ENCODE measurements around the gene USP24. TPM values are rescaled to one million over a fixed set of nuclear protein-coding genes. Genes with fewer than 3 reads are reported as not detected.

USP24 gene
- total RNA-seq, 1 donor: 43.1 TPM

DNA sequence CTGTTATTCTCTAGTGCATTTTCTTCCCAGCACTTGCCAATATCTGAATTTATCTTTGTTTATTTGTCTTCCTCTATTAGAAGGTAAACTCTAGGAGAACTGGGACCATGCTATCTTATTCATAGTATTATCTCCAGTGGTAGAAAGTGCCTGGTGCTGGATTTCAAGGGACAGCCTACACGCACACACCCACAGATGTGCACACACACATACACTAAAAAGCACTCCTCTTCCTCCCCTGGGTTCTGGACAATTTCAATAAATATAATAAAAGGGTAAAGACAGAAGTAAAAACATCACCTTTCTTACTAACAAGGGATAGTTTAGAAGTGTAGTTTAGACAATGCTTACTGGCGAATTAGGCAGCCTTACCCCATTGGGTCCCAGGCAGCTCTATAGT lies 28.5 kb upstream of the USP24 start:
- no peaks in the 10 kb centered on the region for H3K79me2 ChIP-seq (ENCODE audit: insufficient read depth, low read length)
- no peak overlapping the region for H3K4me3 ChIP-seq (ENCODE audit: insufficient read depth, low read length)
- no peak overlapping the region for H3K27ac ChIP-seq (ENCODE audit: low read depth, low read length)
- no peaks in the 10 kb centered on the region for H4K20me1 ChIP-seq (ENCODE audit: insufficient read depth, low read length)
- TF ChIP-seq, protein P1, sequence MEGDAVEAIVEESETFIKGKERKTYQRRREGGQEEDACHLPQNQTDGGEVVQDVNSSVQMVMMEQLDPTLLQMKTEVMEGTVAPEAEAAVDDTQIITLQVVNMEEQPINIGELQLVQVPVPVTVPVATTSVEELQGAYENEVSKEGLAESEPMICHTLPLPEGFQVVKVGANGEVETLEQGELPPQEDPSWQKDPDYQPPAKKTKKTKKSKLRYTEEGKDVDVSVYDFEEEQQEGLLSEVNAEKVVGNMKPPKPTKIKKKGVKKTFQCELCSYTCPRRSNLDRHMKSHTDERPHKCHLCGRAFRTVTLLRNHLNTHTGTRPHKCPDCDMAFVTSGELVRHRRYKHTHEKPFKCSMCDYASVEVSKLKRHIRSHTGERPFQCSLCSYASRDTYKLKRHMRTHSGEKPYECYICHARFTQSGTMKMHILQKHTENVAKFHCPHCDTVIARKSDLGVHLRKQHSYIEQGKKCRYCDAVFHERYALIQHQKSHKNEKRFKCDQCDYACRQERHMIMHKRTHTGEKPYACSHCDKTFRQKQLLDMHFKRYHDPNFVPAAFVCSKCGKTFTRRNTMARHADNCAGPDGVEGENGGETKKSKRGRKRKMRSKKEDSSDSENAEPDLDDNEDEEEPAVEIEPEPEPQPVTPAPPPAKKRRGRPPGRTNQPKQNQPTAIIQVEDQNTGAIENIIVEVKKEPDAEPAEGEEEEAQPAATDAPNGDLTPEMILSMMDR (IDR thresholded peaks at IDR 0.05; ENCODE audit: extremely low read depth, low read depth, low read length): no peak
- H3K9me3 ChIP-seq (ENCODE audit: low read depth, low read length): no peaks in the 10 kb centered on the region
- no peaks in the 10 kb centered on the region for H3K36me3 ChIP-seq (ENCODE audit: insufficient read depth, low read length)
- no peaks in the 10 kb centered on the region for H3K27me3 ChIP-seq (ENCODE audit: insufficient read depth, low read length)
- H3K4me2 ChIP-seq (ENCODE audit: insufficient read depth, low read length): no peak overlapping the region
- peaks cover 13% of the 10 kb centered on the region for H3K4me1 ChIP-seq (ENCODE audit: insufficient read depth, low read length)
- H2AFZ ChIP-seq (ENCODE audit: low read length): no peak overlapping the region
- no peak for DNase-seq (ENCODE audit: insufficient read length, low spot score, missing footprints)

DNA sequence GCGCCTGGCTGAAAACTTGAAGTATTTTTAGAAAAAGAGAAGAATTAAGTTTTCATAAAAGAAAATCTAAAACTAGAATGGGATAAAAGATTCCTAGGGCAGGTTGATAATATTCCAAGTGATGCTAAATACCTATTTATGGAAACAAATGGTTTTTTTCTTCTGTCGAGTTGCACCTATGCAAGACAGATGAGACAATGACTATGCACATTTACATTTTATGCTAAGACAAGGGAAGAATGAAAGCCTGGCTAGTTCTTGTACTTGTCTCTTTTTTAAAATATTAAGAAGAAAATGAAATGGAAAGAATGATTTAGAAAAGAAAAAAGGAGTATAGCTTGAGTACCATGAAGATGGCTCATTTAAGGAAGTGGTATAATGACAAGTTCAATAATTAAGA lies 24.4 kb upstream of the USP24 start:
- Histone ChIP-seq H3K27ac (ENCODE audit: low read depth, low read length) (no peak overlapping the region), H2AFZ (ENCODE audit: low read length) (no peak overlapping the region), H4K20me1 (ENCODE audit: insufficient read depth, low read length) (no peaks in the 10 kb centered on the region), H3K27me3 (ENCODE audit: insufficient read depth, low read length) (no peaks in the 10 kb centered on the region), H3K79me2 (ENCODE audit: insufficient read depth, low read length) (no peaks in the 10 kb centered on the region), H3K9me3 (ENCODE audit: low read depth, low read length) (no peaks in the 10 kb centered on the region), H3K4me1 (ENCODE audit: insufficient read depth, low read length) (peaks cover 19% of the 10 kb centered on the region), H3K4me3 (ENCODE audit: insufficient read depth, low read length) (no peak overlapping the region), H3K36me3 (ENCODE audit: insufficient read depth, low read length) (no peaks in the 10 kb centered on the region), H3K4me2 (ENCODE audit: insufficient read depth, low read length) (no peak overlapping the region)
- no peak for DNase-seq (ENCODE audit: insufficient read length, low spot score, missing footprints)
- TF ChIP-seq, protein P1 (IDR thresholded peaks at IDR 0.05; ENCODE audit: extremely low read depth, low read depth, low read length): no peak

DNA sequence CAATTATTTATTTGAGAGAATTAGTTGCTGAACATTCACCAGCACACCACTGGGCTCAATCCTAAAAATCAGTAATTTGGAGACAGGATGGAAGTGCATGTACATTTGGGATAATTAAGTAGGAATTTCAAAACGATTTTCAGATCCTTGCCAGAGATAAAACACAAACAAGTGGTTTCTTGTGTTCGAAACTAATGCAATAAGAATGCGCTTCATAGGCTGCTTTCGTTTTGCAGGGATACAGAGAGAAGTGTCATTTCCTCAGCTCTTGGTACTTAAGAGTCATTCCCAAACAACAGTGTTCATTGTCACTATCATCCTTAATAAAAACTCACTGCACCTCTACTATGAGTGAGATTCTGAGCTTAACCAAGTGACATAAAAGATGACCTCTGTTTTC lies 20.6 kb upstream of the USP24 start:
- Histone ChIP-seq H3K36me3 (ENCODE audit: insufficient read depth, low read length) (no peaks in the 10 kb centered on the region), H3K4me3 (ENCODE audit: insufficient read depth, low read length) (peak overlapping the region; percentile 11), H3K27ac (ENCODE audit: low read depth, low read length) (no peak overlapping the region), H4K20me1 (ENCODE audit: insufficient read depth, low read length) (no peaks in the 10 kb centered on the region), H3K79me2 (ENCODE audit: insufficient read depth, low read length) (no peaks in the 10 kb centered on the region), H3K9me3 (ENCODE audit: low read depth, low read length) (no peaks in the 10 kb centered on the region), H3K4me1 (ENCODE audit: insufficient read depth, low read length) (peaks cover 34% of the 10 kb centered on the region), H3K4me2 (ENCODE audit: insufficient read depth, low read length) (peak overlapping the region; percentile 72), H3K27me3 (ENCODE audit: insufficient read depth, low read length) (no peaks in the 10 kb centered on the region), H2AFZ (ENCODE audit: low read length) (no peak overlapping the region)
- TF ChIP-seq, protein P1 (IDR thresholded peaks at IDR 0.05; ENCODE audit: extremely low read depth, low read depth, low read length): no peak
- DNase-seq (ENCODE audit: insufficient read length, low spot score, missing footprints): peak; percentile 92

DNA sequence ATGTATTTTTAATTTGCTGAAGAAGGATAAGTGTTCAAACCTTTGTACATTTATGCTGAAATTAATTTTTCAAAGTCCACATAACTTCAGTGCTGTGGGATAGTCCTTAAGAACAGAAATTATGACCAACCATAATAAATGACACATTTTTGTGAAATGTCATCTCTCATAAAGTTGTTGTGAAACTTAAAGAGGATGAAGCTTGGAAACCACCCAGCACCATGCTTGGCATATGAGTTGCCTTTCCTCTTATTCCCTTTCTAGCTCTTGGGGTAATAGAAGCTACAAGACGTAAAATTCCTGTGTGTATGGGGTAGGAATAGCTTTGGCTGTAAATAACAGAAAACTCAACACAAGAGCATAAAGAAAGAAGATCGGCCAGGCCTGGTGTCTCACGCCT lies 18.9 kb upstream of the USP24 start:
- H3K4me2 ChIP-seq (ENCODE audit: insufficient read depth, low read length): peak overlapping the region; percentile 70
- H3K4me1 ChIP-seq (ENCODE audit: insufficient read depth, low read length): peaks cover 36% of the 10 kb centered on the region
- no peaks in the 10 kb centered on the region for H3K79me2 ChIP-seq (ENCODE audit: insufficient read depth, low read length)
- peak overlapping the region; percentile 14 for H2AFZ ChIP-seq (ENCODE audit: low read length)
- no peaks in the 10 kb centered on the region for H3K27me3 ChIP-seq (ENCODE audit: insufficient read depth, low read length)
- peak overlapping the region; percentile 80 for H3K27ac ChIP-seq (ENCODE audit: low read depth, low read length)
- peak overlapping the region; percentile 41 for H3K4me3 ChIP-seq (ENCODE audit: insufficient read depth, low read length)
- TF ChIP-seq, protein P1 (IDR thresholded peaks at IDR 0.05; ENCODE audit: extremely low read depth, low read depth, low read length): no peak
- no peaks in the 10 kb centered on the region for H3K36me3 ChIP-seq (ENCODE audit: insufficient read depth, low read length)
- H3K9me3 ChIP-seq (ENCODE audit: low read depth, low read length): no peaks in the 10 kb centered on the region
- peak; percentile 87 for DNase-seq (ENCODE audit: insufficient read length, low spot score, missing footprints)
- H4K20me1 ChIP-seq (ENCODE audit: insufficient read depth, low read length): no peaks in the 10 kb centered on the region

Data from osteoblast (primary cell).